Stimulated activated memory B cell treated with anti-CD40 and anti-IgM and Interleukin-4, amounts not matched to agents 10 μg/mL and 1 μg/mL and 100 μg/mL, for 72 hours (primary cell): ENCODE data around the gene BPI.
"Not testable (repeated sequence)": the region's sequence is repeated elsewhere in the genome, so short reads cannot be mapped to it uniquely, and the experiment has no call there.

Source experiments
- ATAC-seq: fragments of 150-1000 bp; cut with Tn5 transposase; 2 replicates; pipeline ENCODE4 v1.10.0; 2021
- H3K27ac Mint-ChIP-seq: one replicate; pipeline ENCODE4 v1.8.0; 2022; ENCODE audit warnings: mild to moderate bottlenecking, mixed read lengths
- H3K27me3 Mint-ChIP-seq: one replicate; pipeline ENCODE4 v1.8.0; 2022; ENCODE audit warnings: mixed read lengths
- H3K36me3 Mint-ChIP-seq: one replicate; pipeline ENCODE4 v1.8.0; 2022; ENCODE audit warnings: mixed read lengths
- H3K4me1 Mint-ChIP-seq: one replicate; pipeline ENCODE4 v1.8.0; 2022; ENCODE audit warnings: mixed read lengths
- H3K4me3 Mint-ChIP-seq: one replicate; pipeline ENCODE4 v1.8.0; 2022; ENCODE audit warnings: mild to moderate bottlenecking, moderate library complexity, mixed read lengths
- H3K9me3 Mint-ChIP-seq: one replicate; pipeline ENCODE4 v1.8.0; 2022; ENCODE audit warnings: mixed read lengths

The BPI gene

DNA sequence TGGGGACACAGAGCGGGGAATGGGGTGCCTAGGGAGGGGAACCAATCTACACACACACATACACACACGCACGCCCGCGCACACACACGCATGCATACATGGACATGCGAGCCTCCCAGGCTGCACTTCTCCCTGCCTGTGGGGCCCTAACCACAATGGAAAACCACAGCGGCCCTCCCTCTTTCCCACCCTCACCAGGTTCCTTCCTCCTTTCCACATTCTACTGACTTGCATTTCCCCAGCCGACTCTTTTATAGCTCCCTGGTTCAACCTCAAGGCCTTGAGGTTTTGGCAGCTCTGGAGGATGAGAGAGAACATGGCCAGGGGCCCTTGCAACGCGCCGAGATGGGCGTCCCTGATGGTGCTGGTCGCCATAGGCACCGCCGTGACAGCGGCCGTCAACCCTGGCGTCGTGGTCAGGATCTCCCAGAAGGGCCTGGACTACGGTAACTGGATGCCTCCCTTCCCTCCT, at the start of gene BPI:
Gene BPI (plus strand): TSS at position 249 of the 472 bp plus-strand sequence. CDS start 68 bp downstream, at position 317.
- no peaks in the 10 kb centered on the region for H3K9me3 Mint-ChIP-seq
- H3K4me3 Mint-ChIP-seq, result no peak within 1 kb of the TSS
- H3K27ac Mint-ChIP-seq, result no peak within 1 kb of the TSS
- peak; percentile 35 for ATAC-seq
- no peaks in the 10 kb centered on the region for H3K36me3 Mint-ChIP-seq
- H3K4me1 Mint-ChIP-seq, result peaks cover 26% of the 10 kb centered on the region
- peaks cover 73% of the 10 kb centered on the region for H3K27me3 Mint-ChIP-seq

DNA sequence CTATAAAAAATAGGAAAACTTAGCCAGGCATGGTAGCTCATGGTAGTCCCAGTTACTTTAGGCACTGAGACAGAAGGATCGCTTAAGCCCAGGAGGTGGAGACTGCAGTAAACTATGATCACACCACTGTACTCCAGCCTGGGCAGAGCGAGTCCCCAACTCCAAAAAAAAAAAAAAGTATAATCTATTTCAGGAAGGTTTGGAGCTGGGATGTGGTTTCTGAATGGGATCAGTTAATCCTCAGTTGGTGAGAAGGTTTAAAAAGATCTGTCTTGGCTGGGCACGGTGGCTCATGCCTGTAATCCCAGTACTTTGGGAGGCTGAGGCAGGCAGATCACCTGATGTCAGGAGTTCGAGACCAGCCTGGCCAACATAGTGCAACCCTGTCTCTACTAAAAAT, 49.3 kb upstream of the BPI start:
- not testable (repeated sequence) for H3K4me3 Mint-ChIP-seq, ATAC-seq, H3K27ac Mint-ChIP-seq, H3K9me3 Mint-ChIP-seq, H3K4me1 Mint-ChIP-seq, H3K36me3 Mint-ChIP-seq
- H3K27me3 Mint-ChIP-seq, result peaks cover 43% of the 10 kb centered on the region

DNA sequence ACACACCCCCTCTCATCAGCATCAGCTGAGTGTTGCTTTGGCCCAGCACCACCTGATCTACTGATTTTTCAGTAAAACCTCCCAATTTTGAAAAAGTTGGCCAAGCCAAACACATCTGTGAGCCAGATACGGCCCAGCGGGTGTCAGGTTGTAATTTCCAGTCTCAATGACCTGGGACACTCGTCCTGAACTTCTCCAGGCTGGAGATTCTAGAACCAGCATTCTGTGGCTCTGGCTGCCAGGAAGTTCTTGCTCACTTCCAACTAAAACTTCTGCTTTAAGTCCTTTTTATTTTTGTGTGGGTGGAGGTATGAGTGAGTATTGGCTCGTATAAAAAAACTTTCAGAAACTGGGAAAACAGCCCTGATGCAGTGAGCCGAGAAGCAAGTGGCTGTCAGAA, 48.6 kb upstream of the BPI start:
- Mint-ChIP-seq H3K27ac (no peak overlapping the region), H3K4me3 (no peak overlapping the region), H3K36me3 (no peaks in the 10 kb centered on the region), H3K4me1 (no peaks in the 10 kb centered on the region), H3K27me3 (peaks cover 51% of the 10 kb centered on the region), H3K9me3 (no peaks in the 10 kb centered on the region)
- no peak for ATAC-seq

DNA sequence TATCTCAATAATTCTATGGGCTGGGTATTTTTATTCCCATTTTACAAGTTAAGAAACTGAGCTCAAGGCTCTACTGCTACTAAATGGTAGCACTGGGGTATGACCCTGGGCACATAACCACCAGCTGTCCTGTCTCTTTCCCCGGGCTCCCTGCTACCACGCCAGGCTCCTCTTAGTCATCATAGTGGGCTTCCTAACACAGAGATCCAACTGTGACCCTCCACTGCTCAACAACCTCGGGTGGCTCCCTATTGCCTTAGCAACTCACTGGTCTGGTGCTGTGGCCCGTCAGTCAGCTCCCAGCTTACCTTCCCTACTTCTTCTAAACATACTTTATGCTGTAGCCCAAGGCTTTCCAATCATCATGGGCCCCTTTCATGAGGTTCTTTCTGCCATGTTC, 47.9 kb upstream of the BPI start:
- ATAC-seq, result no peak
- Mint-ChIP-seq H3K27me3 (peaks cover 57% of the 10 kb centered on the region), H3K36me3 (no peaks in the 10 kb centered on the region), H3K9me3 (no peaks in the 10 kb centered on the region), H3K27ac (no peak overlapping the region), H3K4me3 (no peak overlapping the region), H3K4me1 (peaks cover 5% of the 10 kb centered on the region)

DNA sequence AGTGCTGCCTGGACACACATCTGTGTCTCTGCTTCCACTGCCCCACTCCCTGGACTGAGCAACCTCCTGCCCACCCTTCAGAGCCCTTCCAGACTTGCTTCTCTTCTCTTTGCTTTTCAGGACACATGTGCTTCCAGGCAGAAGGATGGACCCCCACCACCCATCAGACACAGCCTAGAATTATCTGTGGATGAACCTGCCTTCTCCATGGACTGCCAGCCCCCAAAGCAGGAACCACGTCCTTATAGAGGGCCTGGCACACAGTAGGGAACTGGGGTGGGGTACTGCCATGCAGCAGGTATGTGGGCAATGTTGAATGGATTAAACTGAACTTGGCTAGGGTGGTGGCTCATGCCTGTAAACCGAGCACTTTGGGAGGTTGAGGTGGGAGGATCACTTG, 47.0 kb upstream of the BPI start:
- peaks cover 6% of the 10 kb centered on the region for H3K4me1 Mint-ChIP-seq
- H3K4me3 Mint-ChIP-seq, result no peak overlapping the region
- H3K9me3 Mint-ChIP-seq, result no peaks in the 10 kb centered on the region
- no peaks in the 10 kb centered on the region for H3K36me3 Mint-ChIP-seq
- H3K27ac Mint-ChIP-seq, result no peak overlapping the region
- H3K27me3 Mint-ChIP-seq, result peaks cover 65% of the 10 kb centered on the region
- no peak for ATAC-seq

DNA sequence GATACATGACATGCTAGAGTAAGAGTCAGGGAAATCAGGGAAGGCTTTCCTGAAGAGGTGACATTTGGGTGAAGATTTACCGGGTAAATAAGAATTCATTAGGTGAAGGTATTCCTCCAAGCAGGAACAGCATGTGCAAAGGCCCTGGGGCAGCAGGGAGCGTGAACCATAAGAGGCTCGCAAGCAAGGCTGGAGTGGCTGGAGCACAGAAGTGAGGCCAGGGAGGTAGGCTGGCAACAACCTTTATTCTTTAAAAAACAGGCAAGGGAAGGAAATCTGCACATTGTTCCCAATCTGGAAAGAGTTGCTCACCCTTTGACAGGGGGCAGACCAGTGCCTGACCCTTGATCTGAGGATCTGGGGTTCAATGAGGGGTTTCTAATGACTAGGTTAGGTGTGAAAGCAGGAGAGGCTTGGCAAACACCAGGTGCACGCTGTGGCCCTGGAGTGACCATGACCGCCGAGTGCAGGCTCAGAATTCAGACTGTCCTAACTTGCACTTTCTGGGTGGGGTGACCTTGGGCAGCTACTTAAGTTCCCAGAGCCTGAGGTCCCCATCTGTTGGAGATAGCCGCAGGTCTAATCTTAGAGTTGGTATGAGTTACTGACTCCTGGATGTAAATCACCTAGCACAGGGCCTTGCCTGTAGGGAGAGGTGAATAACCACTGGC, 45.3 kb upstream of the BPI start:
- H3K27ac Mint-ChIP-seq, result no peak overlapping the region
- ATAC-seq, result no peak
- peaks cover 53% of the 10 kb centered on the region for H3K27me3 Mint-ChIP-seq
- H3K4me1 Mint-ChIP-seq, result peaks cover 6% of the 10 kb centered on the region
- no peaks in the 10 kb centered on the region for H3K9me3 Mint-ChIP-seq
- no peak overlapping the region for H3K4me3 Mint-ChIP-seq
- no peaks in the 10 kb centered on the region for H3K36me3 Mint-ChIP-seq

DNA sequence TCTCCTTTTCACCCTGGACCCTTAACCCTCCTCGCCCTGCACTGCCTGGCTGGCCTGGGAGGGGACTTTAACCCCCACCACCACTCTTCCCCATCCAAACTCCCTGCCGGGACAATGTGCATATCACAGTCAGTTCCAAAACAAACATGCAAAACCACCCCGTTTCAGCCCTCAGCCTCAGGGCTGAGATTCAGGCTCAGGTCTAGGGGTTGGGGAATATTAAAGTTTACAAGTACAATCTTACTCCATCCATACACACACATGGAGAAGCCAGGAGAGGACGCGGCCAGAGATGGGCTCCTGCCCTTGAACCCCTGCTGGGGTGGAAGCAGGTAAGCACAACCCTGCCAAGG, 44.0 kb upstream of the BPI start:
- Mint-ChIP-seq H3K36me3 (no peaks in the 10 kb centered on the region), H3K27ac (no peak overlapping the region), H3K9me3 (no peaks in the 10 kb centered on the region), H3K4me3 (no peak overlapping the region), H3K27me3 (peaks cover 52% of the 10 kb centered on the region), H3K4me1 (peaks cover 6% of the 10 kb centered on the region)
- no peak for ATAC-seq

DNA sequence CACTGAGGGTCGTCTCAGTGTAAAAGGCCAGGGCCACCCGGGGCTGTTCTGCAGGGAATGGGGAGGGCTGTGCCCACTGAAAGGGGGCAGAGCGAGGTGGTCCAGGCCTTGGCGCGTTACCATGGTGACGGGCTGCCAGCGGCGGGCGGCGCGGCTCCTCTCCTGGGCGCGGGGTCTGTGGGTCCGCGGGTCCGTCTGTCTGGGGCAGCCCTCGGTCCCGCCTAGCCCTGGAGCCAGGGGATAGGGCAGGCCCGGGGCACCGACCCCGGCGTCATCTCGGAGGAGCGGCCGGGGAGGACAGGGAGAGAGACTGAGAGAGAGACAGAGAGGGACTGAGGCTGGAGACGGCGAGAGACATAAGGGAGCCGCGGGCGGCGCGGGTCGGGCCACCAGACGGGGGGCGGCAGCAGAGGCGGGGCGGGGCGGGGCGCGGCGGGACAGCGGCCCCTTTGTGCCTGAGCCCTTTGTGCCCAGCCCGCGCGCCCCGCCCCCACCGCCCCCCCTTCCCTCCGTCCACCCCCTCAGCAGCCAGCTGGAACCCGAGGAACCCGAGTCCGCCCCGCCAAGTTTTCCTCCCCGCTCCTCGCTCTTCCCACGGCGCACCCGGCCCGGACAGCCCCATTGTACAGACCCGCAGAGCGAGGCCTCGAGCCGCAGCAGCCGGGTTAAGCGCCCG, 43.4 kb upstream of the BPI start, which contains the start of gene KIAA1755:
Gene KIAA1755 (minus strand): TSS at position 358 of the 676 bp plus-strand sequence. CDS start 235 bp downstream, at position 123.
- no peak within 1 kb of the TSS for H3K4me3 Mint-ChIP-seq
- peak; percentile 32 for ATAC-seq
- no peak within 1 kb of the TSS for H3K27ac Mint-ChIP-seq
- peaks cover 6% of the 10 kb centered on the region for H3K4me1 Mint-ChIP-seq
- no peaks in the 10 kb centered on the region for H3K36me3 Mint-ChIP-seq
- peaks cover 52% of the 10 kb centered on the region for H3K27me3 Mint-ChIP-seq
- no peaks in the 10 kb centered on the region for H3K9me3 Mint-ChIP-seq

DNA sequence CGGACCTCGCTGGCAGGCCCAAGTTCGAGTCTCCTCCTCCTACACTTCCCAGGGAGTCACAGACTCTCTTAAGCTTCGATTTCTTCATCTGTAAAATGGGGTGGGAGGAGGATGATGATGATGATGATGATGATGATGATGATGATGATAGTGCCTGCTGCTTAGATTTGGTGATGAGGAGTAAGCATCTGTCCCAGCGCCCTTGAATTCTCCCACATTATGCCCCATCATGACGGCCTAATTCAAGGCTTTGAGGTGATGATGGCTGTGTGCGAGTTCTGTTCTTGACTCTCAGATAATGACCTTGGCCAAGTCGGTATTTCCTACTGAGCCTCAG, 42.9 kb upstream of the BPI start:
- no peak overlapping the region for H3K27ac Mint-ChIP-seq
- no peak for ATAC-seq
- H3K4me1 Mint-ChIP-seq, result peaks cover 6% of the 10 kb centered on the region
- H3K27me3 Mint-ChIP-seq, result peaks cover 52% of the 10 kb centered on the region
- no peaks in the 10 kb centered on the region for H3K9me3 Mint-ChIP-seq
- H3K4me3 Mint-ChIP-seq, result no peak overlapping the region
- H3K36me3 Mint-ChIP-seq, result no peaks in the 10 kb centered on the region

DNA sequence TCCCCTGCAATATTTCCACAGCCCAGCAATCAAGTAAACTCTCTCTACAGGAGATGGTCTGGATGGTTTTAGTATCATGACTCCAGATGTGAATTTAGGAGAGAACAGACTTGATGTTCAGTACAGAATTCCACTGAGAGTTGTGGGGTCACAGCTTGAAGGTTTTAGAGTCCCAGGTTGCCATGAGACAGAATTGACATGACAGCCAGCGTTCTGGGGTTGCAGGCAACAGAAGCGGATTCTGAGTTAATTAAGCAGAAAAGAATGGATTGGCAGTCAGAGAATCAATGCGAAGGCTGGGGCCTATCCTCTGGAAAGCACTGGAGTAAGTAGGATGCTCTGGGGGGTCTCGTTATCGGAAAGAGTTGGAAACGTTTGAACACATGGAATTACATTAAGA, 41.0 kb upstream of the BPI start:
- Mint-ChIP-seq H3K36me3 (no peaks in the 10 kb centered on the region), H3K27me3 (peaks cover 45% of the 10 kb centered on the region), H3K4me3 (no peak overlapping the region), H3K4me1 (peaks cover 6% of the 10 kb centered on the region), H3K9me3 (no peaks in the 10 kb centered on the region), H3K27ac (no peak overlapping the region)
- ATAC-seq, result no peak

DNA sequence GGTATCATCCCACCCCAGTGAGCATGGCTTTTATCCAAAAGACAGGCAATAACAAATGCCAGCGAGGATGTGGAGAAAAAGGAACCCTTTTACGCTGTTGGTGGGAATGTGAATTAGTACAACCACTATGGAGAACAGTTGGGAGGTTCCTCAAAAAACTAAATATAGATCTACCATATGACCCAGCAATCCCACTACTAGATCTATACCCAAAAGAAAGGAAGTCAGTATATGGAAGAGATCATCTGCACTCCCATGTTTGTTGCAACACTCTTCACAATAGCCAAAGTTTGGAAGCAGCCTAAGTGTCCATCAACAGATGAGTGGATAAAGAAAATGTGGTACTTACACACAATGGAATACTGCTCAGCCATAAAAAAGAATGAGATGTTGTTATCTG, 37.5 kb upstream of the BPI start:
- Mint-ChIP-seq H3K27me3 (peaks cover 39% of the 10 kb centered on the region), H3K4me1 (no peaks in the 10 kb centered on the region)
- ATAC-seq, result no peak

DNA sequence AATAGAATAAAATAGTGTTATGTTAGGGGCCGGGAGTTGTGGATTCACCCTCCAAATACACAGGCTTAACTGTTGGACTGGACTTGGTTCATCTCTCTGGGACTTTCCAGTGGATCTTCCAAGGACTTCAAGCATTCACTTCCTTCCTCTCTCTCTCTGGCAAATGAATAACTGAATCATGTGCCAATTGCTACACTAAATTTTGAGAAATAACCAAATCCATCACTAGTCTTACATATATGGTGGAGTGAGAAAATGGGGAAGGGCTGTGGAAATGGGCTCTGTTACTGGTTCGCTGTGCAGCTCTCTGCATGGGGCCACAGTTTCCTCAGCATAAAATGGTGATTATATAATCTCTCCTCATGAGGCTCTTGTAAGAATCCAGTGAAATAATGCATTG, 36.7 kb upstream of the BPI start:
- H3K27me3 Mint-ChIP-seq, result peaks cover 35% of the 10 kb centered on the region
- ATAC-seq, result no peak
- H3K4me1 Mint-ChIP-seq, result no peaks in the 10 kb centered on the region
- no peaks in the 10 kb centered on the region for H3K36me3 Mint-ChIP-seq
- H3K4me3 Mint-ChIP-seq, result no peak overlapping the region
- H3K9me3 Mint-ChIP-seq, result peaks cover 2% of the 10 kb centered on the region
- no peak overlapping the region for H3K27ac Mint-ChIP-seq

More for the DNA sequence above, 37.5 kb upstream of the BPI start:
- Mint-ChIP-seq H3K9me3 (peaks cover 2% of the 10 kb centered on the region), H3K36me3 (no peaks in the 10 kb centered on the region), H3K4me3 (no peak overlapping the region), H3K27ac (no peak overlapping the region)

DNA sequence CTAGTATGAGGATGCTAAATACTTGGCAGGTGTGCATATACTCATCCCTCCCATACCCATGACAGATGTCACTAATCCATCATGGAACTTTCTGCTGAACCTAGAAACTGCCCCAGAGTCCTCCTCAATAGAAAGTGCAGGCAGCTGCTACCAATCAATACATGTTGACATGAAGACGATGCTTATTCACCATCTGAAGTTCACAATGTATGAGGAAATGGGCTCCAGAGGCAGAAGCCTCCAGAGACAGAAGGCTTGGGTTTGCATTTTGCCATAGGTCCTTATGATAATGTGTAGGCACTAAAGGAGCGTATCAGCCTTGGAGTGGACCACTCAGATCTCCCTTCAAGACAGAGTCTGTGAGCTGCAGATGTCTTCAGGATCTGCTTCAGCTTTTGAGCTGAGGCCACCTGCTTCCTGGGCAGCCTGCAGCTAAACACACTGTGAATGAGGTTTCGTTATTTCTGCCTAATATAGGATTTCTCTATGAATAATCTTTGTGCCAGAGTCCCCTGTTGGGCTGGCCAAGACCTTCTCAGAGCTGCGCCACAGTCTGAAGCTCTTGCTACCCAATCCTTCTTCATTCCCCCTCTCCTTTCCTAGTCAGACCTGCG, 35.9 kb upstream of the BPI start:
- Mint-ChIP-seq H3K27ac (no peak overlapping the region), H3K4me1 (no peaks in the 10 kb centered on the region), H3K4me3 (no peak overlapping the region), H3K36me3 (no peaks in the 10 kb centered on the region), H3K9me3 (peaks cover 2% of the 10 kb centered on the region), H3K27me3 (peaks cover 33% of the 10 kb centered on the region)
- no peak for ATAC-seq

DNA sequence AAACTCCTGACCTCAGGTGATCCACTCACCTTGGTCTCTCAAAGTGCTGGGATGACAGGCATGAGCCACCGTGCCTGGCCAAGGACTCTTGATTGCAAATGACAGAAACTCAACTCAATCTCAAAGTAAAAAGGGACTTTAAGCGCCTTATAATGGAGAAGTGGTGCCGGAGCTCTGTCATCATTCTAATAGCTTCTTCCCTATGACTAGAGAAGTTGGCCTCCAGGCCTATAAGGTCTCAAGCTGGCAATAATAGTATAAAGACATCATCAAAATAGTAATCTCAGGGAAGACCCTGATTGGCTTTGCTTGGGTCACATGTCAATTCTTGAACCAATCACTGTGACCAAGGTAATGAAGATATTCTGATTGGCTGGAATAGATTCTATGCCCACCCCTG, 34.9 kb upstream of the BPI start:
- Mint-ChIP-seq H3K27ac (no peak overlapping the region), H3K36me3 (no peaks in the 10 kb centered on the region), H3K27me3 (peaks cover 33% of the 10 kb centered on the region), H3K4me3 (no peak overlapping the region), H3K4me1 (no peaks in the 10 kb centered on the region), H3K9me3 (peaks cover 2% of the 10 kb centered on the region)
- no peak for ATAC-seq

DNA sequence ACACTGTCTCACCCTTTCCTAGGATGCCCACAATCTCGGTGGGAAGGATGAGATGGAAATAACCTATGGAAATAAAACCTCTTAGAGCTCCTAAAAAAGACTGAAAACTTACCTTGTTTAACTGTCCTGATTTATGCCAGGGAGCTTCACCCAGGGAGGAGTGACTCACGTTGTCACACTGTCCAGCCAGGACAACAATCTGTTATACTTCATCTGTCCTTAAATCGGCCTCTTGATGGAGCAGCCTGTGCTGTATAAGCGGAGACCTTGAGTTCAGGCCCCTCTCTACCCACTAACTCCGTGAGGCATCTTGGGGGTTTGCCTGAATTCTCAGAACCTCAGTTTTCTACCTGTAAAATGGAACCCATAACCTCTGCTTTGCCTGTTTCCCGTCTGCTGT, 34.2 kb upstream of the BPI start:
- Mint-ChIP-seq H3K36me3 (no peaks in the 10 kb centered on the region), H3K4me1 (no peaks in the 10 kb centered on the region), H3K9me3 (peaks cover 2% of the 10 kb centered on the region), H3K27me3 (peaks cover 33% of the 10 kb centered on the region), H3K4me3 (no peak overlapping the region), H3K27ac (no peak overlapping the region)
- no peak for ATAC-seq
